GM04503 (cell line): ENCODE results near the gene OR2T12.
"Not testable (repeated sequence)": the region's sequence is repeated elsewhere in the genome, so short reads cannot be mapped to it uniquely, and the experiment has no call there.

Source experiments
- DNase-seq: peaks from one replicate; pipeline ENCODE4 v3.0.0-alpha.2; 2012; ENCODE audit warnings: low read depth

The OR2T12 gene

DNA sequence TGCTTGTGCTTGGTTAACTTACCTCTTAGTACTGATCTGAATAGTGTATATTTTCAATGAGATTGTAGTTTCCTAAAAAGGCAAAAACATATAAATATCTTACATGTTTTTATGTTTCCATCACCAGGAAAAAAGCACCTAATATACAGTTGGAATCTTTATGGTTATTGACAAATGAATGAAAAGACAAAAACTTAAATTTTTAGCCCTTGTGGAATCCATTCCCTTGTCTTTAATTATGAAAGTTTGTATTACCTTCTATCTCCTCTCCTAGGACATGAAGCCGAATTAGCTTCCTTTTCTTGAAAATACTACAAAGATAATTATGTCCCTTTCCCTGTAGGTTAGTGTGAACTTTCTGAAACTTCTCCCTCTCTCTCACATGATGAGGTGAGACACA is at the start of gene OR2T12:
Gene OR2T12, minus strand, starts transcription at position 101 of the 400 bp plus-strand sequence. CDS start 7,846 bp downstream, outside the sequence.
- no peak for DNase-seq

- DNase-seq, result no peak
Measured at GRCh38 chr1:248348475-248348874, 45.3 kb upstream of the OR2T12 start, which contains the start of gene OR14C36. TSS of gene OR14C36 (plus strand) at chr1:248348775. CDS start at chr1:248348775, 0 bp downstream.

DNA sequence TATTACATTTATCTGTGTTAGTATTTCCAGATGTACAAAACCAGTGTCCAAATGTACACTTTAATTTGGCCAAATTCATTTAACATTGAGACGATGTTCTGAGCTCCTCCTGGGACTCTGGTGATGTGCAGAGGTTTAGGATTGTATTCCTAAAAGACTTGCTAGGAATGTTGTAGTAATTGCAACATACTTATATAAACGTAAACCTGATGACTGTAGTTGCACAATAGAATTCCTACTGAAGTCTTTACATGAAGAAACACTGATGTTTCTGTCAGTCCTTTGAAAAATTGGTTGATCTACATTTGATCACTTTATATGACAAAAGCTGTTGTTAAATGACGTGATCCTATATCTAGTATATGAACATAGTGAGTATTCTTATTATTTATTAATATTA is 40.2 kb upstream of the OR2T12 start:
- no peak for DNase-seq

GRCh38 chr1:248324468-248324867 is 21.2 kb upstream of the OR2T12 start, which contains the start of gene OR2M7:
TSS of gene OR2M7 (minus strand) at chr1:248324568. CDS start at chr1:248324568, 0 bp downstream.
- no peak for DNase-seq

GRCh38 chr1:248316796-248317195 is 13.6 kb upstream of the OR2T12 start:
- no peak for DNase-seq

- DNase-seq, result not testable (repeated sequence)
Measured at GRCh38 chr1:248306740-248307139, 3.5 kb upstream of the OR2T12 start.

DNA sequence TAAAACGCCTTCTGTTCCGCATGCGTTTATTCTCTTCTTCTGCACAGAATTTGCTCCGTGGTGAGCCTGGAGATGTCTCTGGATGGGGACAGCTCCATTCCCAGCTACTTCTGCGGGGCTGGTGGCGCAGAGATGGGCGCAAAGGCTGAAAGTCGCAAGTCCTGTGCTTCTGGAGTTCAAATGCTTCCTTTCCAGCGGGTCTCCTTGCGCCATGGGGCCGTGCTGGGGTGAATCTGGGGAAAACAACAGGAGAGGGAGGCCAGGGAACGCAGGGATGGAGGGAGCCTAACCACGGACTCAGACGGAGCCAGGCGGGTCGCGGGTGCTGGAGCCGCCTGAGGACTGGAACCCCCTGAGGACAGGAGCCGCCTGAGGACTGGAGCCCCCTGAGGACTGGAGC is 2.9 kb upstream of the OR2T12 start:
- DNase-seq, result no peak

GRCh38 chr1:248305672-248306071 is 2.4 kb upstream of the OR2T12 start:
- DNase-seq, result not testable (repeated sequence)

DNA sequence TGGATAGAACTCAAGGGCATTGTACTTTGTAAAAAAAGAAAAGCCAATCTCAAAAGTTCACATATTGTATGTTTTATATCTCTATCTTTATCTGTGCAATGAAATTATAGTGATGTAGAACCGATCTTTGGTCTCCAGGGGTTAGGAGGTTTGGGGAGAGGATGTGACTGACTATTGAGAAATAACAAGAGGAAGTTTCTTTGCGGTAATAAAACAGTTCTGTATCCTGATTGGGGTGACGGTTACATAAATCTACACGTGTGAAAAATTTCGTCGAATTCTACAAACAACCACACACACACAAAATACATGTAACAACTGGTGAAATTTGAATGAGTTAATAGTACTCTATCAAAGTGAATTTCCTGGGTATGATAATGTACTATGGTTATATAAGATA is 14.8 kb downstream of the OR2T12 start:
- DNase-seq, result no peak

GRCh38 chr1:248277876-248278275 is 25.3 kb downstream of the OR2T12 start, which contains the start of gene OR2T33:
TSS of gene OR2T33 (minus strand) at chr1:248277976. CDS start at chr1:248273814, 4,162 bp downstream.
- no peak for DNase-seq

- not testable (repeated sequence) for DNase-seq
Measured at GRCh38 chr1:248273225-248273624, 30.0 kb downstream of the OR2T12 start.

DNA sequence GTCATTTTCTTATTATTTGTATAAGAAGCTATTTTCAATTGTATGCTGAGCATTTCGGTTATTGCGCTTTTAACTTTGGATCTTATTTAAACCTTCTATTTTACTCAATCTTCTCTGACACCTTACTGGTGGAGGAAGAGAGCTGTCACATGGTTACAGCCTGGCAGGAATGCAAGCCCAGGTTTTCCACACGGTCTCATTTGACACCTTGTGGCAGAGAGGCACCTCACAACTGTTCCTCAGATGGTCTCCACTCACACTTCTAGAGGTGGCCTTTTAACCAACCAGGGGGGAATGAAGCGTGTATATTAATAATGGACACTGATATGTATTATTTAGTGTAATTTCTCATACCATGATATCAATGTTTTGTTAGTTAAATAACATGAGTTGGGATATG is 35.0 kb downstream of the OR2T12 start:
- no peak for DNase-seq

DNA sequence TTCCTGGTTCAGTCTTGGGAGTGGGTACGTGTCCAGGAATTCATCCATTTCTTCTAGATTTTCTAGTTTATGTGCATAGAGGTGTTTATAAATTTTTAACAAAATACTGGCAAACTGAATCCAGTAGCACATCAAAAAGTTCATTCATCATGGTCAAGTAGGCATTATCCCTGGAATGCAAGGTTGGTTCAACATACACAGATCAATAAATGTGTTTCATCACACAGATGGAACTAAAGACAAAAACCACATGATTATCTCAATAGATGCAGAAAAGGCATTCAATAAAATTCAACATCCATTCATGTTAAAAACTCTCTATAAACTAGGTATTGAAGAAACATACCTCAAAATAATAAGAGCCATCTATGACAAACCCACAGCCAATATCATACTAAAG is 43.9 kb downstream of the OR2T12 start:
- not testable (repeated sequence) for DNase-seq

GRCh38 chr1:248243204-248243603 is 60.0 kb downstream of the OR2T12 start:
- DNase-seq, result no peak
